ENCODE data around the gene PAK4.

The PAK4 gene

GRCh38 chr19:39146091-39146490 lies 20.5 kb downstream of the PAK4 start:
- Mint-ChIP-seq H3K4me1 (peaks cover 35% of the 10 kb centered on the region), H3K9me3 (no peaks in the 10 kb centered on the region), H3K36me3 (ENCODE audit: low read depth) (peaks cover 23% of the 10 kb centered on the region), H3K4me3 (no peak overlapping the region), H3K27me3 (ENCODE audit: low read depth) (no peaks in the 10 kb centered on the region), H3K27ac (peak overlapping the region; percentile 50 to 84 (median 79))
- no peak for TF ChIP-seq CTCF (IDR thresholded peaks at IDR 0.05; ENCODE audit: unreplicated experiment in 3 of 3)

GRCh38 chr19:39146686-39147450 lies 21.3 kb downstream of the PAK4 start:
- TF ChIP-seq CTCF (IDR thresholded peaks at IDR 0.05; ENCODE audit: unreplicated experiment in 3 of 3), result no peak
- H3K4me3 Mint-ChIP-seq, result no peak overlapping the region
- H3K4me1 Mint-ChIP-seq, result peaks cover 36% of the 10 kb centered on the region
- peak overlapping the region in 2 of 3 experiments; percentile 42 to 50 for H3K27ac Mint-ChIP-seq
- no peaks in the 10 kb centered on the region for H3K27me3 Mint-ChIP-seq (ENCODE audit: low read depth)
- peaks cover 23% of the 10 kb centered on the region for H3K36me3 Mint-ChIP-seq (ENCODE audit: low read depth)
- H3K9me3 Mint-ChIP-seq, result no peaks in the 10 kb centered on the region

- H3K36me3 Mint-ChIP-seq (ENCODE audit: low read depth), result peaks cover 23% of the 10 kb centered on the region
- no peaks in the 10 kb centered on the region for H3K9me3 Mint-ChIP-seq
- TF ChIP-seq CTCF (IDR thresholded peaks at IDR 0.05; ENCODE audit: unreplicated experiment in 3 of 3), result no peak
- H3K27me3 Mint-ChIP-seq (ENCODE audit: low read depth), result no peaks in the 10 kb centered on the region
- peaks cover 33% of the 10 kb centered on the region for H3K4me1 Mint-ChIP-seq
- H3K4me3 Mint-ChIP-seq, result no peak overlapping the region
- peak overlapping the region in 2 of 3 experiments; percentile 50 to 63 for H3K27ac Mint-ChIP-seq
These were observed 21.9 kb downstream of the PAK4 start for GRCh38 chr19:39147480-39147879.

- Mint-ChIP-seq H3K36me3 (ENCODE audit: low read depth) (peaks cover 26% of the 10 kb centered on the region), H3K4me3 (no peak overlapping the region), H3K27ac (no peak overlapping the region), H3K4me1 (peaks cover 28% of the 10 kb centered on the region), H3K9me3 (no peaks in the 10 kb centered on the region), H3K27me3 (ENCODE audit: low read depth) (no peaks in the 10 kb centered on the region)
- no peak for TF ChIP-seq CTCF (IDR thresholded peaks at IDR 0.05; ENCODE audit: unreplicated experiment in 3 of 3)
These were observed 23.4 kb downstream of the PAK4 start for GRCh38 chr19:39148939-39149529.

- Mint-ChIP-seq H3K36me3 (ENCODE audit: low read depth) (peaks cover 27% of the 10 kb centered on the region), H3K4me1 (peaks cover 21% of the 10 kb centered on the region), H3K4me3 (no peak overlapping the region), H3K27ac (no peak overlapping the region), H3K9me3 (no peaks in the 10 kb centered on the region), H3K27me3 (ENCODE audit: low read depth) (no peaks in the 10 kb centered on the region)
- TF ChIP-seq CTCF (IDR thresholded peaks at IDR 0.05; ENCODE audit: unreplicated experiment in 3 of 3), result no peak
These were observed 24.6 kb downstream of the PAK4 start for GRCh38 chr19:39150235-39150634.

Data from nephron (organoid).